Activated CD8-positive, alpha-beta memory T cell treated with anti-CD3 and anti-CD28 coated beads for 1 hour (primary cell): ENCODE data around the gene LIN7B.

Experiments used
- DNase-seq, 2 donors: peaks; one replicate each; pipeline ENCODE4 v3.0.0-alpha.2; 2020; ENCODE audit warnings: low read depth in 1 of 2; ENCODE audit errors: extremely low read depth in 1 of 2

LIN7B gene

GRCh38 chr19:49160450-49161189 lies 46.5 kb downstream of the LIN7B start:
- no peak for DNase-seq

- DNase-seq: no peak
These were observed 47.8 kb downstream of the LIN7B start for GRCh38 chr19:49161987-49162386.

GRCh38 chr19:49165111-49165750 lies 51.1 kb downstream of the LIN7B start:
- no peak for DNase-seq

GRCh38 chr19:49165865-49166301 lies 51.7 kb downstream of the LIN7B start:
- DNase-seq: no peak

- DNase-seq: no peak
These were observed 53.8 kb downstream of the LIN7B start for GRCh38 chr19:49167857-49168409.
